Medulla oblongata (tissue), 1 donor: ENCODE data around the gene TRAF6.
"Not testable (repeated sequence)": the region's sequence is repeated elsewhere in the genome, so short reads cannot be mapped to it uniquely, and the experiment has no call there.

Experiments used
- DNase-seq: peaks from one replicate; pipeline ENCODE4 v3.0.0-alpha.2; 2015; ENCODE audit errors: extremely low spot score

Gene TRAF6

DNA sequence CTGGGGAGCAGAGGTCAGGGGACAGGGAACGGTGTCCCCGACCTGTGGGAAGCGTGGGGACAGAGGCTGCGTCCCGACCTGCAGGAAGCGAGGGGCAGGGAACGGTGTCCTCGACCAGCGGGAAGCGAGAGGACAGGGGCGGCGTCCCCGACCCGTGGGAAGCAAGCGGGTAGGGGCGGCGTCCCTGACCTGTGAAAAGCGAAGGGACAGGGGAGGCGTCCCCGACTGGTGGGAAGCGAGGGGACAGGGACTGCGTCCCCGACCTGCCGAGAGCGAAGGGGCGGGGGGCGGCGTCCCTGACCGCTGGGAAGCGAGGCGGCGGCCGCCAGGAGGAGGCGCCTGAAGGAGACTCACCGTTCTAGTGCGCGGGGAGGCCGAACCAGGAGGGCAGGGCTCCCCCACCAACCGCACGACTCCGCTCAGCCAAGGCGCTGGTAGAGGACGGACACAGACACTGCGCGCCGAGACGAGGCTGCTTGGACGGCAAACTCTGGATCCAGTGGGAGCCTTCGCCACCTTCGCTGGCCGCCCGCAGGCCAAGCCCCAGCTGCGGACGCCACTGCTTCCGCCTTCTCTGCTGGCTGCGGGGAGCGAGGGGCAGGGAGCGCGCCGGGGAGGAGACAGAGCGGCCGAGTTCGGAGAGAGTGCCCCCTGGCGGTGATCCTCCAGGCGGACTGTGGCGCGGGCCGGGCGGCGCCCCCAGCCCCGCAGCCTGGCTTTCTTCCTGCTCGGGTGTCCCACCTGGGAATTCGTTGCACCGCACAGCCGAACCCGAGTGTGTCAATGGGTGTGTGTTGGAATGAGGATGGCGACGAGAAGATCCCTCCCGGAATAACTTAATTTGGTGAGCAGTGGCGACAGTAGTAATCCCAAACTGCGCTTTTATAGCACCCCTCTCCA is at the start of gene TRAF6:
TSS of gene TRAF6 (minus strand) at position 579 of the 900 bp plus-strand sequence. CDS start 8,757 bp downstream, outside the sequence.
- peak; percentile 89 for DNase-seq

GRCh38 chr11:36558571-36559413 is 48.7 kb upstream of the TRAF6 start:
- no peak for DNase-seq

- no peak for DNase-seq
Measured at GRCh38 chr11:36557991-36558390, 47.9 kb upstream of the TRAF6 start.

GRCh38 chr11:36557390-36557789 is 47.3 kb upstream of the TRAF6 start:
- DNase-seq: not testable (repeated sequence)

DNA sequence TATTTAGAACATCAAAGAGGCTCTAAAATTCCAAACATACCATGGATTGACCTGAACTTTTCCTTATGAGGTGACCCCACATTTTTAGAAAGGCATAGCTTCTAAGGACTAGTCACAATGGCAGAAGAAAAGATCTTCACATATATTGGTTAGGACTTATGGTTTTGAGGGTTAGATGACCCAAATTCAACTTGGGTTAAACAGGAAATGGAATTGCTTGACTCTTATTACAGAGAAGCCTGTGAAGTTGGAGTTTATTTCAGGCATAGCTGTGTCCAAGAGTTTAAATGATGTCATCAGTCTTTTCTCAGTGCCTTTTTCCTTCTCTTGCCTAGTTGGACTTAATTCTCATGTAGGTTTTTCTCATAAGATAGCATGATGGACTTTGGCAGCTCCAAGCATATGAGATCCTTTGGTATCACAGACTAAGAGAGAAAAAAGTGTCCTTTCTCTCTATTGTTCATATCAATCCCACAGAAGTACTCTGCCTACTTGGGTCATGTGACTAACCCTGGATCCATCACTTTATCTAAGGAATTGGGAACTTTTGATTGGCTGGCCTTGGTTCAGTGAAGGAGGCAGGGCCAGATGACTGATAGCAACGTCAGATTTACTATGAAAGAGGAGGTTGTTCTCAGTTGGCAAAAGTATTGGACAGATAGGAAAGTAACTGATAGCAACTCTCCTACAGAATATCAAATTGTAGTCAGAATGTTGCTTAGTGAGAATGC is 40.5 kb upstream of the TRAF6 start:
- no peak for DNase-seq

GRCh38 chr11:36540998-36541397 is 30.9 kb upstream of the TRAF6 start:
- DNase-seq: peak; percentile 64

GRCh38 chr11:36534276-36534840 is 24.3 kb upstream of the TRAF6 start:
- DNase-seq: no peak

DNA sequence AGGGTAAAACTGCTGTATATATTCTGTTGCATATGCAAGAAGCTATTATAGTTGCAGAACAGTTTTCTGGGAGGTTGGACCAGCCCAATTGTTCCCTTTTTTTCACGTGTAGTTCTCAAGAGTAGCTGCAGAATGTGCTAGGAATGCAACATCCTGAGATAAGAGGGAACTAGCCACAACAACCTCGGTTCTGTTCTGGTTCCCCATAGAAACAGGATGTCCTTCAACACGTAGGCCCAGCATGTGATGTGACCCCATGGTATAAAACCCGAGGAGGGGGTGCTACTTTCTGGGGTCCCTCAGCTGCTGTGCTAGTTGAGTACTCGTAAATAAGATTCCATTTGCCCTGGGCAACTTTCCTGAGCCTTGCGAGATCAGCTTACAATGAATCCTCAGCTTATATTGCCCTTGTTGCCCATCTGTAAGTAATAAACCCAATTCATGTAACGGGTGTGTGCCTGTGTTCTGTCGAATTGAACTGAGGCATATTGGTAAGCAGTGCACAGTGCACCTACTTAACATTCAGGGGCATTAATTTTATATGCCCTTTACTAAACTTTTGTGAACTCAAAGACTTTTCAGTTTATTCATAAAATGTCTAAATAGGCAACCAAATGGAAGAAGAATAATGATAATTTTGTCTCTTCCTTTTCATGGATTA is 23.0 kb upstream of the TRAF6 start:
- DNase-seq: no peak

- DNase-seq: no peak
Measured at GRCh38 chr11:36530840-36531239, 20.8 kb upstream of the TRAF6 start.

- DNase-seq: no peak
Measured at GRCh38 chr11:36513965-36514364, 3.9 kb upstream of the TRAF6 start.

DNA sequence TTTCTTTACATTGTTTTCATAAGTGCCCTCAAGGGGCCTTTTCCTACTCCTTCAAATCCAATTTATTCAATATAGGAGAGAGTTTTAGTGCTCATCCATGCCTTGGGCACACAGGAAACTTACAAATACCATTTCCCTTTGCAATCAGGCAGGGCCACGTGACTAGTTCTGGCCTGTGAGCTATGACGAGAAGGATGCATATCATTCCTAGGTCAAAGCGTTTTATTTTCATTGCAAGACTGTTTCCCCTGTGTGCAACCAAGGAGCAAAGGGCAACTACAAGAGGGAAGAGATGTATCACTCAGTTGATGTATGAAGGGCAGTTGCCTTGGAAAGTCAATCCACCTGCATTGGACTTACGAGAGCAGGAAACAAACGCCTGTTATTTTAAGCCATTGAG is 1.9 kb upstream of the TRAF6 start:
- DNase-seq: no peak

DNA sequence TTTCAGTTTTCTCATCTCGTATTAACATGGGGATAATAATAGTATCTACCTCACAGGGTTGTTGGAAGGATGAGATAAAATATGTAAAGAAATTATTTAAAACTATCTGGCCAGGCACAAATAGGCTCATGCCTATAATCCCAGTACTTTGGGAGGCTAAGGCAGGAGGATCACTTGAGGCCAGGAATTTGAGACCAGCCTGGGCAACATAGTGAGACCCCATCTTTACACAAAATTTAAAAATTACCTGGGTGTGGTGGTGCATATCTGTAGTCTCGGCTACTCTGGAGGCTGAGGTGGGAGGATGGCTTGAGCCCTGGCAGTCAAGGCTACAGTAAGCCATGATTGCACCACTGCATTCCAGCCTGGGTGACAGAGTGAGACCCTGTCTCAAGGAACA is 990 bp upstream of the TRAF6 start:
- DNase-seq: not testable (repeated sequence)

DNA sequence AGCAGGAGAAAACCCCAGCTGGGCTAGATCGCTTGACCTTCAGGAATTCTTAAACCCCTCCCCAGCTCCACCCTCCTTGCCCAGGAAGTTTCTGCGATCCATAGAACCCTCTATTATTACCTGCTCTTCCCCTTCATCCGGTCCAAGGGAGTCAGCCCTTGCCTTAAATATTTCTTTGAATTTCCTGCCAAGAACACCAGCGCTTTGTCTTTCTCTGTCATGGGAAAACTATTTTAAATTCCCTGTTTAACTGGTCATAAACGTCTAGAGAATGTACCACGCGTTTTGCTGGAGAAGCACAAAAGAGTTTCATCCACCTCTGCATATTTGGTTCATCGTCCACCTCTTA is 496 bp upstream of the TRAF6 start:
- DNase-seq: no peak

DNA sequence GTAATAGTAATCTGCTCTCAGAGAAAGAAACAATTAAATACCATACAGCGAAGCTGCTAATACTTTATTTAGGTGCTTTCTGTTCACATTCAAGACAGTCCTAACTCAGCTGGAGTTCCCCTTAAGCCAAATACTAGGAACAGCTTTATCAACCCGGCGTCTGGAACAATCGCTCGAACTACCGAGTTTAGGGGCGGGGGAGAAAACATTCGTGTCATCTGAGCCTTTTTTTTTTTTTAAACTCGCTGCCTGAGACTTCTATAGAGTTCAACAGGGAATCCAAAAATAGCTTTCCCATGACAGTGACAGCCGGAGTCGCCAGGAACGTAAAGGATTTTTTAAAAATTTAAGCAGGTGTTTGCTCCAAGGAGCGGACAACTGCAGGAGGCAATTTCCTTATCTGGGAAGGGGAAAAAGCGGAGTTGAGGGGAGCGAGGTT is 852 bp downstream of the TRAF6 start:
- DNase-seq: peak; percentile 63

DNA sequence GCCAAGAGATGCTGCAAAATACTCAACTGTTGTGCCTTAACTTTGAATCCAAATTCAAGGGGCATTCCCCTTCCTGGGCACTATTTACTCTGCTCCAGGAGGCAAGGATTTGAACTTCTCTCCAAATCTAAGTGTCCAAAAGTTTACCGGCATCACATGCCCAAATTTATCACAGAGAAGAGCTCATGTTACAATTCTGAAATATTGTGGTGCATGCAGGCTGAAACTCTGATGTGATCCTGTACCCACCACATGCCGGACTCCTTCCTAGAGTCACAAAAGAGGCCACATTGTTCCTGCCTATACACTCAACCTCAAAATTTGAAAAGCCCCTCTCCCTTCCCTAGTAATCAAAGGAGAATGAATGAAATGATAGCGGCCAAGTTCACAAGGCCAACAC is 1.3 kb downstream of the TRAF6 start:
- peak; percentile 29 for DNase-seq

GRCh38 chr11:36507824-36508489 is 2.1 kb downstream of the TRAF6 start:
- DNase-seq: no peak

DNA sequence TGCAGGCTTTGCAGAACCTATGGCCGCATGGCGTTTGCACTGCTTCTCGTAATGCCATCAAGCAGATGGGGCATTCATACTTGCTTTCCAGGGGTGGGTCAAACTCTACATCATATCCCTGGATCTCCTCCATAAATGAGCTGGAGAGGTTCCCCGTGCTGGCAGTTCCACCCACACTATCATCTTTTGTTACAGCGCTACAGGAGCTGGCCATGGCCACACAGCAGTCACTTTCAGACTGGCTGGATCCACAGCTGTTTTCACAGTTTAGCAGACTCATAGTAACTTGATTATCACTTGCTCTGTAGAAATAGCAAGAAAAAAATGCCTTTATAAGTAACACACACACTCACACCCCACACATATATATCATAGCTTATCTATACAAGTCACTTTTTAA is 8.8 kb downstream of the TRAF6 start:
- DNase-seq: peak; percentile 60

DNA sequence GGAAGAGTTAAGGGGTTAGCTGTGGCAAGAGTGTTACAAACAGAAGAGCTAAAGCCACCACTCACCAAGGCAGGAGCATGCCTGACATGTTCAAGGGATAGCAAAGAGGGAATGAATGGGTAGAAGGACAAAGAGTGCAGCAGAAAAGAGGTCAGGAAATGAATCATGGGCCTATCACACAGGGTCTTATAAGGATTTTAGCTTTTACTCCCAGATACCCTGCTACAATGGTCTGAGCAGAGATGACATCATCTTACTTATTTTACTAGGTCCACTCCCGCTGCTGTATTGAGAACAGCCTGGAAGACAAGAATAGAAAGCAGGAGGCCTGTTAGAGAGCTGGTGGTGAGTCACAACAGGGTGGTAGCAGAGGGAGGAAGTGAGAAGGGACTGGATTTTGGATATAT is 9.8 kb downstream of the TRAF6 start:
- DNase-seq: peak; percentile 56

GRCh38 chr11:36499315-36499714 is 10.8 kb downstream of the TRAF6 start:
- no peak for DNase-seq

- no peak for DNase-seq
Measured at GRCh38 chr11:36498721-36499120, 11.4 kb downstream of the TRAF6 start.

GRCh38 chr11:36493332-36493731 is 16.7 kb downstream of the TRAF6 start:
- DNase-seq: no peak
